Measurements from ENCODE around the gene SH3RF1.

- no peak for TF ChIP-seq CTCF (IDR thresholded peaks at IDR 0.05)
- TF ChIP-seq EP300 (IDR thresholded peaks at IDR 0.05): no peak
- no peak for TF ChIP-seq POLR2A (IDR thresholded peaks at IDR 0.05)
These were observed 50.3 kb downstream of the SH3RF1 start for GRCh38 chr4:169220447-169220846.
